Tibial nerve (tissue), 4 donors: ENCODE measurements around the gene ITGB1.

Experiments used
- EP300 ChIP-seq, 2 donors: sonication (generic); formaldehyde crosslinking; IDR thresholded peaks; one replicate each; pipeline ENCODE4 v1.6.1; 2017; ENCODE audit warnings: antibody characterized with exemption in 2 of 2, mild to moderate bottlenecking in 1 of 2
- TF ChIP-seq, protein P1 (sequence below), 5 experiments: fragments of 200-600 bp in 3 of 5; fragments of 450-650 bp in 2 of 5; sonication (generic) in 3 of 5; IDR thresholded peaks; one replicate each; pipeline ENCODE4 v1.5.1; 2016 to 2019; ENCODE audit warnings: antibody characterized with exemption in 5 of 5, mild to moderate bottlenecking in 3 of 5, moderate library complexity in 2 of 5

DNA sequence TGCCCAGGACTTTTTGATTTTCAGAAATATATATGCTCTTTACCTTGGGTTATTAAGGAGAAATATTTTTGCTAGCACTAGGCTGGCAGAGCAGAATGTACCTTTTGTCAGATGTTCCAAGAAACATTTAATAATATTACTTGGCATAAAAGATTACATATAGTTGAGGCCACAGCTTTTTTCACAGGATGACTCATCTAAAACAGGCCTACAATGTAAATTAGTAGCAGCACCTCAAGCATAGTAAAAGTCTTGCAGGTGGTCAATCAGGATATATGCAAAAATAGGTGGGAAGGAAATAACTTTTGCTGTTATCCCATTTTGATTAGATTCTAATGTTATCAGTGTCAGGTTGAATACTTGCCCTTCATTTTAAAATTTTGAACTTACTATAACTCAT is 14.9 kb upstream of the ITGB1 start:
- no peak for TF ChIP-seq EP300 (IDR thresholded peaks at IDR 0.05)
- TF ChIP-seq, protein P1, sequence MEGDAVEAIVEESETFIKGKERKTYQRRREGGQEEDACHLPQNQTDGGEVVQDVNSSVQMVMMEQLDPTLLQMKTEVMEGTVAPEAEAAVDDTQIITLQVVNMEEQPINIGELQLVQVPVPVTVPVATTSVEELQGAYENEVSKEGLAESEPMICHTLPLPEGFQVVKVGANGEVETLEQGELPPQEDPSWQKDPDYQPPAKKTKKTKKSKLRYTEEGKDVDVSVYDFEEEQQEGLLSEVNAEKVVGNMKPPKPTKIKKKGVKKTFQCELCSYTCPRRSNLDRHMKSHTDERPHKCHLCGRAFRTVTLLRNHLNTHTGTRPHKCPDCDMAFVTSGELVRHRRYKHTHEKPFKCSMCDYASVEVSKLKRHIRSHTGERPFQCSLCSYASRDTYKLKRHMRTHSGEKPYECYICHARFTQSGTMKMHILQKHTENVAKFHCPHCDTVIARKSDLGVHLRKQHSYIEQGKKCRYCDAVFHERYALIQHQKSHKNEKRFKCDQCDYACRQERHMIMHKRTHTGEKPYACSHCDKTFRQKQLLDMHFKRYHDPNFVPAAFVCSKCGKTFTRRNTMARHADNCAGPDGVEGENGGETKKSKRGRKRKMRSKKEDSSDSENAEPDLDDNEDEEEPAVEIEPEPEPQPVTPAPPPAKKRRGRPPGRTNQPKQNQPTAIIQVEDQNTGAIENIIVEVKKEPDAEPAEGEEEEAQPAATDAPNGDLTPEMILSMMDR (IDR thresholded peaks at IDR 0.05) = no peak
